GM19025 (cell line): ENCODE measurements around the gene MYLK2.
A peak's percentile ranks its signal among the peaks of the same experiment; 100 is the strongest.

Source experiments
- ATAC-seq: cut with Tn5 transposase; IDR thresholded peaks from one replicate; pipeline ENCODE4 v1.9.1; 2021; ENCODE audit warnings: mild to moderate bottlenecking, low read depth, moderate library complexity; ENCODE audit not compliant: unreplicated experiment

MYLK2 gene

DNA sequence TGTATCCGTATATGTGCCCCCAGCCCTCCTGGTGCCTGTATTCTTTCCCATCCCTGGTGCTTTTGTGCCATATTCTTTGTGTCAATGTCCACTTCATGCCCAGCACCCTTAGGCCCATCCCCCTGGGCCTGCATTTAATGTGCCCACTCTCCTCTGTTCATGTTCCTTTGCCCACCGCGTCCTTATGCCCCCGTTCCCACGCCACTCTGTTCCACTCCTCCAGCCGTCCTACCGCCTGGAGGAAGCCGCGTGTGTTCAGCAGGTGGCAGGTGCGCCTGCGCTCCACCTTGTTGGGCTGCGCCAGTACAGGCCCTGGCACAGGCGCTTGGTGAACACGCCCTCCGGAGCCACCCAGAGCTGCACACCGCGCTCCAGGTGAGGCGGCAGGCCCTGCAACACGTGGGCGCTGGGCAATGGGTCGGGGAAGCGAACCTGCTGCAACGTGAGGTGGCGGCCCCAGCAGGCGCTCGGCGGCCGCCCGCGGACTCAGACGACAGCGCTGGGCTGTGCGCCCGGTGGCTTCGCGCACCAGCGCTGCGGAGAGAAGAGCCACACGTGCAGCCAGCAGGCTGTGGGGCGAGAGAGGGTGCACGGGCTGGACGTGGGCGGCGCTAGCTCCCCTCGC lies 30.3 kb downstream of the MYLK2 start:
- no peak for ATAC-seq

DNA sequence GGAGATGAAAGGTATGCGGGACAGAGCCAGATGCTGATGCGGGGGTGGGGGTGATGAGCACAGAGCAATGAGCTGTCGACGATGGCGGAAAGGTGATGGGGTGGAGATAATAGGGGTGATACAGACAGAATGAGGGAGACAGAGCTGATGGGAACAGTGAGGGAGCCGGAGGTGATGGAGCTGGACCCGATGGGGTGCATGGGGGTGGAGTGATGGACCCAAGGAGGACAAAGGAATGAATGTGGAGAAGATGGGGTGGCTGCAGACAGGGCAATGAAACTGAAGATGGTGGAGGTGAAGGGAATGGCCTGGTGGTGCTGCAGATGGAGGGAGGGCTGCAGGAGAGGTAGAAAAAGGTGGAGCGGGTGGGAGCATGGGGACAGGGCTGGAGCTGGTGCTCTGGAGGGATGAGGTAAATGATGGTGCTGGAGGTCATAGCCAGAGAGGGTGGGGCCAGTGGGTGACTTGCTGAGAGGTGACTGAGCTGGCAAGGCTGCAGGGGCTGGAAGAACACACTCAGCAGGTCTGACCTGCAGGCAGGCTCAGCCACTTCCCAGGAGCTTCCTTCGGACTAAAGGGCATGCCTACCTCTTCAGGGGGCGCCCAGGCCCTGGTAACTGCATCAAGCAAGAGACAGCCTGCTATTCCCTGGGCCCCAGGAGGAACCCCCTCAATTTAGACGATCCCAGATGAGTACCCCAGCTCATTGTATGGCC lies 32.2 kb downstream of the MYLK2 start:
- ATAC-seq, result no peak

DNA sequence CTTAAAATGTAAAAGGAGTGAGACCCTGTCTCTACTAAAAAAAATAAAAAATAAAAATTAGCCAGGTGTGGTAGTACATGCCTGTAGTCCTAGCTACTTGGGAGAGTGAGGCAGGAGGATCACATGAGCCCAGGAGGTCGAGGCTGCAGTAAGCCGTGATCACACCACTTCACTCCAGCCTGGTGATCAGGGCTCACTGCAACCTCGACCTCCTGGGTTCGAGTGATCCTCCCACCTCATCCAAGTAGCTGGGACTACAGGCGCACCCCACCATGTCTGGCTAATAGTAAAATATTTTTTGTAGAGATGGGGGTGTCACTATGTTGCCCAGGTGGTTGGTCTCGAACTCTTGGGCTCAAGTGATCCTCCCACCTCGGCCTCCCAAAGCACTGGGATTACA lies 34.3 kb downstream of the MYLK2 start:
- ATAC-seq, result no peak

DNA sequence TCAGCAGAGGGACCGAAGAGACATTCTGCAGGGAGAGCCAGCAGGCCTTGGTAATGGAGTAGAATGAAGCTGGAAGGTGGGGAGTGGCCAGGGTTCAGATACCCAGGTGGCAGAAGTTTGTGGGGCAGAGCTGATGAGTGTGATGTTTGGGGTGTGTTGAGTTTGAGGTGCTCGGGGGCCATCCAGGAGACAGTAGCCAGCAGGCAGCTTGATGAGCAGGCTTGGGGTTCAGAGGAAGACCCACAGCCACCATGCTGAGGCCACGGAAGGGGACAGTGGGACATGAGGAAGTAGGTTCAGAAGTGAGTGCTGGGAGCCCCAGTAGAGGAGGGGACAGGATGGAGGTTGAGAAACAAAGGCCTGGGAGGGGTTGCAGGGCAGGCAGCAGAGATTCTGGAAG lies 37.4 kb downstream of the MYLK2 start:
- ATAC-seq, result no peak

DNA sequence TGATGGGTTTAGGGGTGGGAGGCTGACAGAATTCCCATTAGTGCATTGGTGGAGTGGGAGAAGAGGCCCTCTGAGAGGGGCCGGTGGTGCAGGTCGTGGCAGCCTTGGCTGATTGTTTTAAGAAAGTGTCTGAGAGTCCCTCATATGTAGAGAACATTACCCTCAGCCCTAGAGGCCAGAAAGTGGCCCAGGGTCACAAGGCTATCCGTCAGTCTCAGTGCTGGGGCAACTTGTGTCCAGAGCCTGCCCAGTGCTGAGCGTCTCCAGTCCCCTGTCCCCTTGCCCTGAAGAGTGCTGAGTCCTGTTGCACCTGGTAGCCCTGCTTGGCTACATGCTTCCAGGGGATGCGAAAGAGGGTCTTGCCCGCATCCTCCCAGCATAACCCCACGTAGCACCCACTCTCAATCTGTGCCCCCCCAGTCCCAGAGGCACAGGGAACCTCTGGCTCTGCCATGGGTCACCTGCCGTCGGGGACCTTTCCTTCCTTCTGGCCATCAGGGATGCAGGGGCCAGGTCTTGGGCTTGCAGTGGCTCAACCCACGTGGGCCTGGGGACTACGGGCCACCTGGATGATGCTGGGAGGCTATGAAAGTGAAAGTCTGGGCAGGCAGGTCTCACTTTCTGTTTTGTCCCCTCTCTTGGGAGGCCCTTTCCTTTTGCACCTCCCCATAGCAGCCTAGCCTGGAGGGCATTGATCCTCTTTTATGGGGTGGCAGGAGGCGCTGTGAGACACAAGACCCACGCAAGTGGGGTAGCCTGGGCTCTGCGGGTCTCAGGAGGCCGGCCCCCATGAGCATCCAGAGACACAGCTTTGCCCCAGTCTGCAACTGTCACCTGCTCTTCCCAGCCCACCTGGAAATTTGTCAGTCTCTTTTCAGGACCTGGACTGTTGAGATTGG lies 39.0 kb downstream of the MYLK2 start:
- ATAC-seq, result peak; percentile 64

DNA sequence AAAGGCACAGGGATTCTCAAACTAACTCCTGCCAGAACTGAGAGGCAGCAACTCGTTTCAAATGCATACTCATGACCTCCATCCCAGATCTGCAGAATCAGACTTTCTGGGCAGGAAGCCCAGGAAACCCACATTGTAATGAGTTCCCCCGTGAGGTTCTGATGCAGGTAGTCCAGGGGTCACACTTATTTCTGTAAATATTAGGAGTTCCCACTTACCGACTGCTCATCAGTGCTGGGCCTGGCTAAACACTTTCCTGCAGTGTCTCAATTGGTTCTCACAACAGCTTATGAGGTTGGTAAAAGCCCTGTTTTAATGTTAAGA lies 39.6 kb downstream of the MYLK2 start:
- no peak for ATAC-seq

DNA sequence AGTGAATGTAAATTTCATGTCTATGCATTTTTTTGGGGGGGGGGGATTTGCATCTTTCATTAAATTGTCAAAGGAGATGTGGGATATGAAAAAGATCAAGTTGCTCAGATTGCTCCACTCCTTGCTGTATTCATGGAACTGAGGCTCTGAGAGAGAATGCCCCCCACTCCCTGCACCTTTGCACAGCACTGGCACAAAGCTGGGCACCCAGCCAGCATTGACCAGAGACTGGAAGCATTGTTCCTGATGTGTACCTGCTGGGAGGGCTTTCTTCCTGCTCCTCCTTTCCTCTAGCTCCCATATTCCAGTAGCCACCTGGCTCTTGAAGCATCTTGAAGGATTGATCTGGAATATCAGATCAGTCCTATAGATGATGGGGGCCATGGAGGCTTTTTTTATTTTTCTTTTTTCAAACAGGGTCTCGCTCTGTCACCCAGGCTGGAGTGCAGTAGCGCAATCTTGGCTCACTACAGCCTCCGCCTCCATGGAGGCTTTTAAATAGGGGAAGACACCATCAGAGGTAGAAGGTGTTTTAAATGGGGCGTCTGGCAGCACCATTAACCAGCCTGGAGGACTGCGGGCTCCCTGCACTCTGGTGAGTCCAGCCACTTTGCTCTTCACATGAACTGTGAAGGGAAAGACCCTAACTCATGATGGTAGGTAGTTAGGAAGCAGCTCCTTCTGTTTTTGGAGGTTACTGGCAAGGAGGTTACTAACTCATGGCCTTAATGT lies 40.3 kb downstream of the MYLK2 start:
- no peak for ATAC-seq

DNA sequence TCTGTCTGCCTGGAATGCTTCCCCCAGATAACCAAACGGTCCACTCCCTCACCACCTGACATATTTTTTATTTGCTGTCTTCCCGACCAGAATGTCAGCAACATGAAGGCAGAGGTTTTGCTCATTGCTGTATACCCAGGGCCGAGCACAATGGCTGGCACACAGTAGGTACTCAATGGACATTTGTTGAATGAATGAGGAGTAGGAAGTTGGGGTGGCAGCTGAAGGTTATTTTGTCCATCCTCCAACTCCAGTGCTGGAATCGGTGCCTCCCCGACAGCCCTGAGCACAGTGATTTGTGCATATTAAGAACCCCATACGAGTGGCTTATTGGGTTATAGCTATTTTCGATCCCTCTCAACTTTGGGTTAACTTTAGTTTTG lies 40.8 kb downstream of the MYLK2 start:
- ATAC-seq, result no peak

DNA sequence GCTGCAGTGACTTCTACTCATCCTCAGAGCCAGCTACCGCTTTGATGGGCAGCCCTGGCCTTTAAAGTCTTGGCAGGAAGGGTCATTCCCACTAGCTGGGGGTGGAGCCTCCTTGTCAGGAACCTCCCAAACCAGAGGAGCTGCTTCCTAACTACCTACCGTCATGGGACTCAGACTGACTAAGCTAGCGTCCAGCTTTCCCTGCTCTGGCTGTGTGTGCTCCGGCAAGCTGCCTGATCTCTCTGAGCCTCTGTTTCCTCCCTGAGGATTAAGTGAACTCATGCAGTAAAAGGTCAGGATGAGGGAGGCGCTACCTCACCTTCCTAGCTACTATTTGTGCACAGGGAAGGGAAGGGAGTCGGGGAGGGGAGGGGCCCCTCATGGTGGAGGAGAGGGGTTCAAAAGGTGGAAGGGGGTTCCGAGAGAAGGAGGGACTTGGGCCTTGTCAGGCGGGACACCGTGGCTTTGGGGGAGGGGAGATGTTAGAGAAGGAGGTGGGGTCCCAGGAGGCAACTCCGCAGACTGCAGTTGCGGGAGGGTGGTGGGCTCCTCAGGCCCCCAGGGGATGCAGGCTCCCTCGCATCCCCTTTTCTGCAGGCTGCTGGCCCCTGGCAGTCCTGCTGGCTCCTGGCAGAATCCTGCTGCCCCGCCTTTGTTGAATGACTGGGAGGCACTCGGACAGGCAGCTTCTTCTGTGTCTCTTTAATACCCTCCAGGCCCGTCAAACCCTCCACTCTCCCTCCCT lies 41.4 kb downstream of the MYLK2 start:
- no peak for ATAC-seq

DNA sequence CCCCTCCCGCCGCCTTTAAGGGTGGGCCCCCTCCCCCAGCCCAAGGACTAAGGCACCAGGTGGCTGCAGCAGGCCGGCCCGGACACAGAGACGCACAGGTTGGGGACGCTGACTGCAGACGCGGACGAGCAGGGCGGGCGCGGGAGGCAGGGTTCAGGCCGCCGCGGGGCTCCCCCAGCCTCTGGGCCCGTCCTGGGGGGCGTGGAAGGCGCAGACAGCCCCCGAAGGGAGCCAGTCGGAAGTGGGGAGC lies 41.9 kb downstream of the MYLK2 start:
- ATAC-seq, result no peak

DNA sequence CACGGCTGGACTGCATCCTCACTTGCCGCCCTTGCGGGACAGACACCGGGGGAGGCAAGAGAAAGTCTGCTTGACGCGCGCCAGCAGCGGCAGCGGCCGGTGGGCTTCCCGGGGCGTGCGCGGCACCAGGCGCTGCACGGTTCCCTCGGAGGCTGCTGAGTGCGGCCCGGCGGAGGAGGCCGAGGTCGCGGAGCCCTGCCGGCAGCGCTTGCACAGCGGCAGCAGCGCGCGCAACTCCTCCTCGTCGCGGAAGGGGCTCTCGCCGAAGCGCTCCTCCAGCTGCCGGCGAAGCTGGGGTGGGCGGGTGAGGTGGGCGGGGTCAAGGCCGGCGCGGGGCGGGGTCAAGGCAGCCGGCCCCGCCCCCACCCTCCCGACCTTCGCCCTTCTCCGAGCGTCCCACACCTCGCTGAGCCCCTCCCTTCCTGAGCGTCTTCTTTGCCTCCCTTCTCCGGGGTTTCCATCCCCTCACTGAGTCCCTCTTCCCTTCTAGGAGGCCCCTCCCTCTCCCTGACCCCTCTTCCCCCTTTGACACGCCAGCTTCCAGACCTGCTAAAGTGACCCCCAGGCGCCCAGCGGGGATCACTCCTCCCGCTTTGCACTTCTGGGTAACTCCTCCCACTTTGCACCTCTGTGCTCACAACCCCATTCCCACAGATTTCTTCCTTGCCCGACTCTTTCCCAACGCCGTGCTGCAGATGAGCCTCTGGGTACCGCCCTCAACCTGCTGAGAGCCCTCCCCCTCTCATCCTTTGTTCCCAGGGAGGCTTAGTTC lies 42.4 kb downstream of the MYLK2 start:
- ATAC-seq, result no peak

DNA sequence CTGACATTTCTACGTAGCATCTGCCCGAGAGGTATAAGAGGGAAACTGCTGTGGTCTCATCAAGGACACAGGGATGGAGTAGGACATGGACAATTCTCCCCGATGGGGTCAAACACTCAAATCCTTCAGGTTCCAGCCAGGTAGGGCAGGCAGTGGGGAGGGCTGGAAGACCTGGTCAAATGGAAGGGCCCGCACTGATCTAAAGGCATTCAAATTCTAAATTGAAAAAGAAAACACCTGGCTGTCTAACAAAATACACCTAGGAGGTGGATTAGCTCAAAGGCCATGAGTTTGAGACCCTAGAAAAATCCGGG lies 43.0 kb downstream of the MYLK2 start:
- ATAC-seq, result no peak

DNA sequence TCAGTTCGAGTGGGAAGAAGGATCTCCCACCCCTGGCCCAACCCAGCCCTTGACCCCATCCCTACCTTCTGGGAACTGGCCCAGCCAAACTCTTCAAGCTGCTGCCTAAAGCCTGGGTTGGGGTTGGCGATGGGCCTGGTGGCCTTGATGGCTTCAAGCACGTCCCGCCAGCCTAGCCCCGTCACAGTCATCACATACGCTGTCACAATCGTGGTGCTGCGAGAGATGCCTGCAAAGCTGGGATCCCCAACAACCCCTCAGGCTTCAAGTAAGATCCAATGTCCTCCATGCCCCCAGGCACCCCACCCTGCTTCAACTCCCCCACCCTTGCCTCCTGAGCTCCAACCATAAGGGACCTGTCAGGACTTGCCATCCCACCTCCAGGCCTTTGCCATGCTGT lies 43.4 kb downstream of the MYLK2 start:
- ATAC-seq, result no peak

DNA sequence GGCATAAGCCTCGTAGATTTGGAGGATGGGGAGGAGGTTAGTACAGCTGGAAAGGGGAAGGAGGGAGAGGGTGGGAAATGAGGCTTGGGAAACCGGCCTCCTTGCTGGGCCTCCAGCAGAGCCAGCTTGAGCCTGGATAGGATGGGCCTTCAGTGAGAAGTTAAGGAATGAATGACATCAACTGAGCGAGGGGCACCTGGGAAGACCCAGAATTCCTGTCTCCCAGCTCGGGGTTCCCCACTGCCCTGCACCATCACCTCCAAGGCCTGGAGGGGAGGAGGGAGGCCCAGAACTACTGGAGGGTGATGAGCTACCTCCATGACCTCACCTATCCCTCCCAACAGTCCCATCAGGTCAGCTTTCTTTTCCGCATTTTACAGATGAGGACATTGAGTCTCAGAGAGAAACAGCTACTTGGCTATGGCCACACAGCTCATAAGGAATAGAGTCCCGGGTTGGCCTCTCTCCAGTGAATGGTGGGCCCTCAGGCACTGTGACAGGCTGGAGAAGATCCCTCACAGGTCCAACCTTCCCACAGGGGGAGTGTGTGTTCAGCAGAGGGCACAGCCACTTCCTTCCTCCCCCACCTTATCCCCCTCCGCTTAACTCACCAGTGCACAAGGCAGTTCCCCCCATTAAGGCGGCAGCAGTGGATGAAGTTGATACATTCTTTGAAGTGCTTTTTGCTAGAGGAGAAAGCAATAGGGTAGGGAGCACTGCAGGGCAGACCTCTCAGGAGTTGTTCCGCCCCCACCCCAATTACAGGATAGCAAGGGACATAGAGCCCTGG lies 44.3 kb downstream of the MYLK2 start:
- no peak for ATAC-seq

DNA sequence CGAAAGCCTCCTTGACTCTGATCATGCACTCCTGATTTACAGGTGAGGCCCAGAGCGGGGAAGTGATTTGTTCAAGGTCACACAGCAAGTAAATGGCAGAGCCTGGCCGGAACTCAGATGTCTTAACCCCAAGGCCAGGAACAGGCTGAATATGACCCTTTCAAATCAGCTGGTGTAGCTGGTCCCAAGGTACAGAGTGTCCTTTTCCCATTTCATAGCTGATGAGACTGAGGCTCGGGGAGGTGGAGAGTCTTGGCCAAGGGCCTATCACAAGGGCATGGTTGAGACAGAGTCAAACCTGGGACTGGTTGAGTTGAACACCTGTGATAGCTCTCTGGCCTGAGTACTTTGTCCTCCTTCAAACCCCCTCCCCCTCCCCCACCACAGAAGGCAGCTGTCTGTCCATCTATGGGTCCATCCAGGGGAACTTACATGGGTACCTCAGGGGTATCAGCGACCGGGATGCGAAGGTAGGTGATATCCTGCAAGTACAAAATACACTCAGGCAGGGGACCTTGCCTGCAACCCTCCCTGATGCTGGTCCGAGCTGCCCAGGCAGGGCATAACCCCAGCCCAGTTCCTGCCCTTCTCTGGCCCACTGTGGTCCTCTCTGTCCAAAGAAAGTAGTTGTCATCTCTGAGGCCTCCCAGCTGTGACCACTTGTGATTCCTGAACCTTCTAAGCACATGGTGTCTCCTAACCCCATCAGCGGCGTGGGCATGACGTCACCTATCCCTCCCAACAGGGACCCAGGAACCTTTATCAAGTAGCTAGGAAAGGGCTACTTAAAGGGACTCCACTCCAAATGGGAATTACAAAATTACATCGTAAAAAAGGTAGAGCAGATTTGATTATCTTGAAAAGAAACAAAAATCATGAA lies 45.6 kb downstream of the MYLK2 start:
- no peak for ATAC-seq

DNA sequence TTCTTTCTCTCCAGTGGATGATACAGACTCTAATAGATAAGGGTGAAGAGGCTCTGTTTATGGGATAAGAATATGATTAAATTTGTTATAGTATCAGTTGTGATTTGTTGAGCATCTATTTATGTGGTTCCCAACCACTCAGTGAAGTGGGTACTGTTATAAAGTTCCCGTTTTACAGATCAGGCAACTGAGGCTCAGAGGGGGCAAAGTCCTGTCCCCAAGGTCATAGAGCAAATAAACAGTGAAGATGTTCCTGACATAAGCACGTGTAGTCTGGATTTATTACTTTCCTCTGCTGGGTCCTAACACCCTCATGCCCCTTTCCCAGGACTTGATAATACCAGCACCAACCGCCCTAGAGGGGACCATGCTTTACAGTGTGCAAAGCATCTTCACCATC lies 47.1 kb downstream of the MYLK2 start:
- ATAC-seq, result no peak

DNA sequence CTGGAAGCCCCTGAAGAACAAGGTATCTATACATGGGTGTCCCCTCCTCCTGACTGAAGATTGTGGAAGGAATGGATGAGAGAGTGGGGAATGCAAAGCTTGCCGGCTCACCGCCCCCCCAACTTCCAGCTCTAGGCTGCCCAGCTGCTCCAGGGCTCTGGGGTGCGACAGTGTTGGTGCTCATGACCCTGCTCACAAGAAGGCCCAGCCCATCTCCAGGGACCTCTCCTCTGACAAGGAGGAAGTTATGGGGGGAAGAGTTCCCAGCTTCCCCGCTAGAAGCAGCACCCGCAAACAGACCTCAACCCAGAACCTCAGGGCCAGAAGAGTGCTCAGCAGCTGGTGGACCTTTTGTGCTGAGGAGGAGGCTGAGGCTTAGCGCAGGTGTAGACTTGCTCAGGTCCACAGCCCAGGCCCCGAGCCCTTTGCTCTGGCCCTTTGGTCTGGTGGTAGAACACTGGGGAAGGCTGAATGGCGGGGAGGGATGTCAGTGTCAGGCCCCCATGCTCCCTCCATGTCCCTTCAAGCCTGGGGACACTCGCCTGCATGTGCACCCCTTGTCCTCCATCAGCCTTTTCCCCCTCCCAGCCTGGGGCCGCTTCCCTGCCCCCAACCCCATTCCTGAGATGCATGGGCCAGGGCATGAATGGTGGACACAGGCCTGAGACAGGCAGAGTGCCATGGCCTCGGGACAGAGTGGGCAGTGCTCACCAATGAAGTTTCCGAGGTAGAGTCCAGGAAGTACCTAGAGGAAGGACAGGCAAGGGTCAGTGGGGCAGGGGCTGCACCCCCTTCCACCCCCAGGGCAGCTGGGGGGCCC lies 49.9 kb downstream of the MYLK2 start:
- no peak for ATAC-seq

DNA sequence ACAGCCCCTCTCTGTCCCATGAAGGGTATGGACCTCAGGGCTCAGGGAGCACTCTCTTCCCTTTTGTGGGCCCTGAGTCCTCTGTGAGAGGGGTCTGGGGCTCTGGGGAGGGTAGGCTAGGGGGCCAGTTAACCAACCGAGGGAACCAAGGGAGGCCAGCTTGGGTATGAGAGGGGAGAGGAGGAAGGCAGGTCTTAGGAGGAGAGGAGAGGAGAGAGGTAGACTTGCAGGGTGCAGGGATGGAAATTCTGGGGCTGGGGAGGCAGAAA lies 50.5 kb downstream of the MYLK2 start:
- no peak for ATAC-seq
